ENCODE results near the gene PAPLN. TPM values are rescaled to one million over a fixed set of nuclear protein-coding genes. Genes with fewer than 3 reads are reported as not detected.

Gene PAPLN
- total RNA-seq, 1 experiment from 2014 or later, result 0.40 TPM

DNA sequence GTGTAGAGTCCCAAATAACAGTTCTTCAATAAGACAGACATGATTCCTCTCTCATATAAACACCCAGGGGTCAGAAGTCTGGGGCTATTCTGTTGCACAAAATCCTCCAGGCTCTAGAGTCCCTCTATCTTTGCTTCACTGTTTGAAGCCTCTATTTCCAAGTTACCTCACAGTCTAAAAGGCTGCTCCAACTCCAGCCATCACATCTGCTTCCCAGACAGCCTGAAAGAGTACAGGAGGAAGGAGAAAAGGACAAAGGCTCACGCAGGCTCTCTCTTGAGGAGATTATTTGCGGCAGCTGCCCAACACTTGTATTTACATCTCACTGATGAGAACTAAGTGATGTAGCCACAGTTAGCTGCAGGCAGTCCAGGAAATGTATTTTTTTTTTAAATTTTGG lies 6.4 kb downstream of the PAPLN start:
- Histone ChIP-seq H3K4me1 (ENCODE audit: insufficient read depth, low read length) (peaks cover 18% of the 10 kb centered on the region), H3K9ac (ENCODE audit: low read length) (no peak overlapping the region), H3K4me3 (ENCODE audit: low read length) (no peak overlapping the region), H3F3A (ENCODE audit: low read length, unreplicated experiment) (no peaks in the 10 kb centered on the region), H4K20me1 (ENCODE audit: low read length) (peaks cover 5% of the 10 kb centered on the region; the same call in 1 of the 2 replicates), H2AFZ (ENCODE audit: low read length) (no peak overlapping the region), H3K4me2 (ENCODE audit: low read length) (no peak overlapping the region), H3K9me3 (ENCODE audit: low read length) (no peaks in the 10 kb centered on the region), H3K27me3 (ENCODE audit: low read length) (peaks cover 14% of the 10 kb centered on the region), H3K36me3 (ENCODE audit: low read depth, low read length) (no peaks in the 10 kb centered on the region), H3K27ac (ENCODE audit: low read length) (no peak overlapping the region), H3K9me2 (replicated peaks; ENCODE audit: low read length) (no peaks in the 10 kb centered on the region), H3K79me2 (ENCODE audit: low read length) (no peaks in the 10 kb centered on the region)
- no peak for ATAC-seq
- BruUV-seq (replicated peaks), result no TSS peak
- no peak for TF ChIP-seq EZH2phosphoT487 (IDR thresholded peaks at IDR 0.05; ENCODE audit: borderline replicate concordance, low read length)
- TF ChIP-seq, protein P1, sequence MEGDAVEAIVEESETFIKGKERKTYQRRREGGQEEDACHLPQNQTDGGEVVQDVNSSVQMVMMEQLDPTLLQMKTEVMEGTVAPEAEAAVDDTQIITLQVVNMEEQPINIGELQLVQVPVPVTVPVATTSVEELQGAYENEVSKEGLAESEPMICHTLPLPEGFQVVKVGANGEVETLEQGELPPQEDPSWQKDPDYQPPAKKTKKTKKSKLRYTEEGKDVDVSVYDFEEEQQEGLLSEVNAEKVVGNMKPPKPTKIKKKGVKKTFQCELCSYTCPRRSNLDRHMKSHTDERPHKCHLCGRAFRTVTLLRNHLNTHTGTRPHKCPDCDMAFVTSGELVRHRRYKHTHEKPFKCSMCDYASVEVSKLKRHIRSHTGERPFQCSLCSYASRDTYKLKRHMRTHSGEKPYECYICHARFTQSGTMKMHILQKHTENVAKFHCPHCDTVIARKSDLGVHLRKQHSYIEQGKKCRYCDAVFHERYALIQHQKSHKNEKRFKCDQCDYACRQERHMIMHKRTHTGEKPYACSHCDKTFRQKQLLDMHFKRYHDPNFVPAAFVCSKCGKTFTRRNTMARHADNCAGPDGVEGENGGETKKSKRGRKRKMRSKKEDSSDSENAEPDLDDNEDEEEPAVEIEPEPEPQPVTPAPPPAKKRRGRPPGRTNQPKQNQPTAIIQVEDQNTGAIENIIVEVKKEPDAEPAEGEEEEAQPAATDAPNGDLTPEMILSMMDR (conservative IDR thresholded peaks at IDR 0.05; ENCODE audit: low read depth, low read length), result no peak
- no peak for DNase-seq
- CTCF ChIA-PET, result no interaction called here
- intact Hi-C loops (cut with micrococcal nuclease), result no loop called here
- POLR2A ChIA-PET (ENCODE audit: unreplicated experiment), result interaction anchor here (0.5 kb wide), 1 partner anchor 38 kb away, joined by 3 read pairs; no protein-coding TSS in a partner anchor

GRCh38 chr14:73244541-73245290 lies 7.4 kb downstream of the PAPLN start:
- Histone ChIP-seq H3K27ac (ENCODE audit: low read length) (no peak overlapping the region), H3K9me2 (replicated peaks; ENCODE audit: low read length) (no peaks in the 10 kb centered on the region), H3K9ac (ENCODE audit: low read length) (no peak overlapping the region), H3K9me3 (ENCODE audit: low read length) (no peaks in the 10 kb centered on the region), H3K79me2 (ENCODE audit: low read length) (no peaks in the 10 kb centered on the region), H3K4me1 (ENCODE audit: insufficient read depth, low read length) (peaks cover 10% of the 10 kb centered on the region), H3K4me2 (ENCODE audit: low read length) (no peak overlapping the region), H2AFZ (ENCODE audit: low read length) (no peak overlapping the region), H3F3A (ENCODE audit: low read length, unreplicated experiment) (no peaks in the 10 kb centered on the region), H3K4me3 (ENCODE audit: low read length) (no peak overlapping the region), H4K20me1 (ENCODE audit: low read length) (no peaks in the 10 kb centered on the region), H3K36me3 (ENCODE audit: low read depth, low read length) (no peaks in the 10 kb centered on the region), H3K27me3 (ENCODE audit: low read length) (peaks cover 4% of the 10 kb centered on the region)
- BruUV-seq (replicated peaks), result no TSS peak
- intact Hi-C loops (cut with micrococcal nuclease), result no loop called here
- CTCF ChIA-PET, result no interaction called here
- TF ChIP-seq EZH2phosphoT487 (IDR thresholded peaks at IDR 0.05; ENCODE audit: borderline replicate concordance, low read length), result no peak
- TF ChIP-seq, protein P1 (conservative IDR thresholded peaks at IDR 0.05; ENCODE audit: low read depth, low read length), result no peak
- no peak for TF ChIP-seq EZH2 (IDR thresholded peaks at IDR 0.05; ENCODE audit: low read length, unreplicated experiment)
- POLR2A ChIA-PET (ENCODE audit: unreplicated experiment), result interaction anchor here (0.5 kb wide), 1 partner anchor 39 kb away, joined by 3 read pairs; no protein-coding TSS in a partner anchor
- no peak for ATAC-seq
- no peak for DNase-seq
